ENCODE measurements around the gene CMTR1. TPM values are rescaled to one million over a fixed set of nuclear protein-coding genes. Genes with fewer than 3 reads are reported as not detected.
"Not testable (repeated sequence)": the region's sequence is repeated elsewhere in the genome, so short reads cannot be mapped to it uniquely, and the experiment has no call there.

Gene CMTR1
- total and polyA plus RNA-seq, 8 donors, result 13.4 to 31.0 (median 17.2) TPM

- H3K9me3 ChIP-seq, result no peaks in the 10 kb centered on the region
- ATAC-seq, result no peak
- H3K27ac ChIP-seq, result no peak overlapping the region
- peaks cover 0 to 17% (median 3%) of the 10 kb centered on the region in 3 donors for H3K36me3 ChIP-seq
- H3K27me3 ChIP-seq, result no peaks in the 10 kb centered on the region
- no peak overlapping the region for H3K4me3 ChIP-seq
- FAIRE-seq, result no peak
- intact Hi-C loops (cut with DNase I), result no loop called here
- no peaks in the 10 kb centered on the region for H3K4me1 ChIP-seq
- WGBS, 2 donors, result 95 to 100% methylated on average over 1 of the region's 1 CpG
- TF ChIP-seq CTCF (IDR thresholded peaks at IDR 0.05), result no peak
- no peak for DNase-seq
Measured at GRCh38 chr6:37392821-37393220, 40.2 kb upstream of the CMTR1 start.

GRCh38 chr6:37393381-37393929 lies 39.6 kb upstream of the CMTR1 start:
- Histone ChIP-seq H3K27me3 (no peaks in the 10 kb centered on the region), H3K36me3 (peaks cover 0 to 17% (median 3%) of the 10 kb centered on the region in 3 donors), H3K4me3 (no peak overlapping the region), H3K9me3 (no peaks in the 10 kb centered on the region), H3K4me1 (no peaks in the 10 kb centered on the region), H3K27ac (no peak overlapping the region)
- 77 to 78% methylated on average over 1 of the region's 1 CpG for WGBS, 2 donors
- intact Hi-C loops (cut with DNase I), result no loop called here
- FAIRE-seq (no peak), ATAC-seq (no peak), DNase-seq (no peak)
- no peak for TF ChIP-seq CTCF (IDR thresholded peaks at IDR 0.05)

DNA sequence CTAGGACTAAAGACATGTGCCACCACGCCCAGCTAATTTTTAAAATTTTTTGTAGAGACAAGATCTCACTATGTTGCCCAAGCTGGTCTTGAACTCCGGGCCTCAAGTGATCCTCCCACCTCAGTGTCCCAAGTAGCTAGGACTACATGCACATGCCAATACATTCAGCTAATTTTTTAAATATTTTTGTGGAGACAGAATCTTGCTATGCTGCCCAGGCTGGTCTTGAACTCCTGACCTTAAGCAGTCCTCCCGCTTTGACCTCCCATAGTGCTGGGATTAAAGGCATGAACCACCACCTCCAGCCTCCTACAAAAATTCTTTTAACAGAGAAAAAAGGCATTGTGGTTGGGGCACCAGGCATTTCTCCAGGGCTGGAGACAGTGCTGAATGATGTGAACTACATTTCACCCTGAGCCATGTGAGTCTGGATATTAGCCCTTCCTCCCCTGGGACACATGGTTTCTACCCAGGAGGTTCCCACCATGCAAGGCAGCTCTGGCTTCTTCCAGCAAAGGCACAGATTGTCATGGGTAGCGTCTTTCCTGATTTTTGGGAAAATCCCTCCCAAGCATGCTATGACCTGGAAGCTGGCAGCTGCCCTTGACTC lies 36.3 kb upstream of the CMTR1 start:
- ATAC-seq, result no peak
- H3K27ac ChIP-seq, result no peak overlapping the region
- WGBS, 2 donors, result 84 to 90% methylated on average over 4 of the region's 4 CpGs
- FAIRE-seq, result no peak
- intact Hi-C loops (cut with DNase I), result no loop called here
- no peak overlapping the region for H3K4me3 ChIP-seq
- no peaks in the 10 kb centered on the region for H3K9me3 ChIP-seq
- H3K4me1 ChIP-seq, result no peaks in the 10 kb centered on the region
- no peak for DNase-seq
- no peaks in the 10 kb centered on the region for H3K27me3 ChIP-seq
- no peak for TF ChIP-seq CTCF (IDR thresholded peaks at IDR 0.05)
- no peaks in the 10 kb centered on the region for H3K36me3 ChIP-seq

DNA sequence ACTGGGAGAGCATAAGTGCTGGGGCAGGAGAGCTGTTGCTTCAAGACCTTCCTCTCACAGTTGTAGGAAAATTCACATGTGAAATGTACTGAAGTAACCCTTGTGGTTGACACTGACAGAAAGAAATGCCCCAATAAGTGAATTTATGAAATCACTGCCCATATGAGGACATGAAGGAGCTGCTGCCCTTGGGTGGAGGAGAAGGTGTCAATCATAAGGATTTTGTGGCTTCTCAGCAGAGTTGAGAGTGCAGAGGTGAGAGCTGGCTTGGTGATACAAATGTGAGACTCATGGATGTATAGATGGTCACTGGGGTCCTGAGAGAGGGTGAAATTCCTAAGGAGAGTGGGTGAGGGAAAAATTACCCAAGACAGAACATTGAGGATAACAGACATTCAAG lies 33.9 kb upstream of the CMTR1 start:
- H3K9me3 ChIP-seq, result no peaks in the 10 kb centered on the region
- H3K4me1 ChIP-seq, result no peaks in the 10 kb centered on the region
- intact Hi-C loops (cut with DNase I), result no loop called here
- no peak overlapping the region for H3K4me3 ChIP-seq
- H3K27me3 ChIP-seq, result no peaks in the 10 kb centered on the region
- no peak for TF ChIP-seq CTCF (IDR thresholded peaks at IDR 0.05)
- ATAC-seq, result no peak
- H3K27ac ChIP-seq, result no peak overlapping the region
- no peak for DNase-seq
- no peak for FAIRE-seq
- H3K36me3 ChIP-seq, result no peaks in the 10 kb centered on the region

DNA sequence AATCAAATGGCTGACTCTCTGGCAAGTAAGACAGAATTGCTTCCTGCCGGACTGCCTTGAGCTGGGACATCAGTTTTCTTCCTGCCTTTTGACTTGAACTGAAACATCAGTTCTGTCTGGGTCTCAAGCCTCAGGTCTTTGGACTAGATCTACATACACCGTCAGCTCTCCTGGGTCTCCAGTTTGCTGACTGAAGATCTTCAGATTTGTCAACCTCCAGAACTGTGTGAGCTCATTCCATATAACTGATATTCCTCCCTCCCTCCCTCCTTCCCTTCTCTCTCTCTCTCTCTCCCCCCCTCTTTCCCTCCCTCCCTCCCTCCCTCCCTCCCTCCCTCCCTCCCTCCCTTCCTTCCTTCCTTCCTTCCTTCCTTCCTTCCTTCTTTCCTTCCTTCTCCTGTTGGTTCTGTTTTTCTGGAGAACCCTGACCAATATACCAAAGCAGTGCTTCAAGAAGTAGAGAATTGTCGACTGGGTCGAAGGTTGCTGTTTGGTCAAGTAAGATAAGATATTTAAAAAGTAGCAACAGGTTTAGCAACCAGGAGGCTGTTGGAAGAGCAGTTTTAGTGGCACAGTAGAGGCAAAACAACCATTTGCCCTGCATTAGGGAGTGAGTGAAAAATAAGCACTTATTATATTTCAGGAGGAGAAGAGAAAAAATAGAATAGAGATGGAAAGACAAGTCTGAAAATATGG lies 33.1 kb upstream of the CMTR1 start:
- H3K9me3 ChIP-seq, result no peaks in the 10 kb centered on the region
- H3K4me1 ChIP-seq, result no peaks in the 10 kb centered on the region
- no peaks in the 10 kb centered on the region for H3K36me3 ChIP-seq
- no peak for TF ChIP-seq CTCF (IDR thresholded peaks at IDR 0.05)
- ATAC-seq (no peak), FAIRE-seq (no peak), DNase-seq (no peak)
- no peak overlapping the region for H3K27ac ChIP-seq
- WGBS, 2 donors, result 45 to 51% methylated on average over 4 of the region's 4 CpGs
- no peak overlapping the region for H3K4me3 ChIP-seq
- intact Hi-C loops (cut with DNase I), result no loop called here
- no peaks in the 10 kb centered on the region for H3K27me3 ChIP-seq

GRCh38 chr6:37401658-37402057 lies 31.4 kb upstream of the CMTR1 start:
- H3K27me3 ChIP-seq; H3K36me3 ChIP-seq; H3K4me3 ChIP-seq; DNase-seq; FAIRE-seq; H3K4me1 ChIP-seq; H3K27ac ChIP-seq; H3K9me3 ChIP-seq; intact Hi-C loops (cut with DNase I); ATAC-seq: not testable (repeated sequence)

All from pancreas (tissue), 10 donors.